GM19438 (cell line): Measurements from ENCODE around the gene GPER1.

ENCODE experiments used
- ATAC-seq: cut with Tn5 transposase; IDR thresholded peaks from one replicate; pipeline ENCODE4 v1.9.1; 2021; ENCODE audit warnings: low read depth; ENCODE audit not compliant: unreplicated experiment

Gene GPER1

GRCh38 chr7:1101563-1102431, 13.9 kb downstream of the GPER1 start:
- no peak for ATAC-seq

DNA sequence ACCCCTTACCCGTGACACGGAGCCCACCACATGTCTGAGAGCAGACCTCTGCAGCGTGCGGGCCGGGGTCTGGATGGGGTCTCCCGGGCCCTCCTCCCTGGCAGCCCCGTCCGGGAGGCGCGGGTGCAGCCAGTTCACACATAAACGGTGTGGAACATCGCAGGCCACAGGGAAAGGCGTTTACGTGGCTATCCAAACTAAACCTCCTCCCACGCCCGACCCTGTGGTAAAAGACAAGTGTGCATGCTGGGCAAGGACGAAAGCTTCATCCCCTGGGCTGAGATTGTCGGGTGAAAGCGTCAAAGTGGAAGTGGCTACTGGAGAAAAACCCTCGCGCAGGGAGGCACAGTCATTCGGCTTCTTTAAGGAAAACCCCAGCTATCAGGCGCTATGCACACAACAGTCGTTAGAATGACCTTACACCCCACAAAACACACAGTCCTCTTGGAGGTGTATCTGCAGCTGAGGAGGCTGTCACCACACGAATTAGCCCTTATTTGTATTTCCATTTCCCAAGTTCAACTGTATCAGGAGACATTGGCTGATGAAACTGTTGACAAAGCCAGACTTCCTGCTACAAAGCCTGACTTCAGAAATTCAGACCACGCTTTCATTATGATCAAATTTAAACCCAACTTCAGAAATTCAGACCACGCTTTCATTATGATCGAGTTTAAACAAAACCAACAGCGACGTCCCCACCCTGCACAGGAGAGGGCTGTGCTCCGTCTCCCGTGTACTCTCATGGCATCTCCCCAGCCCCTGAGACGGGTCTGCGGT, 15.3 kb downstream of the GPER1 start:
- peak; percentile 44 for ATAC-seq

DNA sequence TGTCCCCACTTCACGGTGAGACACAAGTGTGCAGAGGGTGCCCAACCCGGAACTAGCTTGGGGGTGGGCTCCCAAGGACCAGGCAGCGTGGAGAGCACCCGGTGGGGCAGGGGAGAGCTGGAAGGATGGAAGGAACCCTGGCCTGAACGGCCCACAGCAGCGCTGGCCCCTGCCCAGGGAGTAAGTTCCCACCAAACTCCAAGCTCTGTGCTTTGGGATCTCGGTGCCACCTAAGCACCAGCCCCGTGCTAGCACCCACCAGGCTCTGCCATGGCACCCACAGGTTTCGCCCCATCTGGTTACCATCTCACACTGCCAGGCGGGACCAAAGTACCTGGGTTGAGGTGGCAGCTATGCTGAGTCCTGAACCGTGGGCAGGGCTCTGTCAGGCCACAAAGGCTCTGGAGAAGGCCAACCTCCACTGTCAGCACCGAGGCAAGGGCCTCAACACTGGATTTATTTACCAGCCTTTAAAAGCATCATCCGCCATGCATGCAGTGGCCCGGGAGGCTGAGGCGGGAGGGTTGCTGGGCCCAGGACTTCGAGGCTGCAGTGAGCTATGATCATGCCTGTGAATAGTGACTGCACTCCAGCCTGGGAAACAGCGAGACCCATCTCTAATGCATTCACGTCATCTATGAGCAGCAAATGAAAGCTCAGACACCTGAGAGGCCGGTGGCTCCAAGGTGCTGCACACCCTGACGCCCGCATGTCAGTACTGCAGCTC, 16.0 kb downstream of the GPER1 start:
- peak; percentile 5 for ATAC-seq

GRCh38 chr7:1104516-1105179, 16.7 kb downstream of the GPER1 start:
- ATAC-seq = no peak

DNA sequence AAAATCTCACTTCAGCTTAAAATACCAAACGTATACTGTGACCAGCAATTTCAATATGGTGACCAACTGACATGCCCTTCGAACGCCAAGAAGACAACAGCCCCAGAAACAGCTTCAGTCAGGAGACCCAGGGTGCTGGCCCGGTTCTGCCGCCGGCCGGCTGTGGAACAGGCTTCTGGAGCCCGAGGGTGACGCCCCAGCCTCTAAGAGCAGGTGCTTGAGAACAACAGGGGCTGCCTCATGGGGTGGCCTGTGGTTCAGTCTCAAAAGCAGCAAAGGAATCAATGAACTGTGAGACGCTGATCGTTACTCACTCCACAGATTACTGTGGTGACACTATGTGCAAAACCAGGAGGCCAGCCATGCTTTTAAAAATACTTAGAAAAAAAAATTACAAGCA, 17.3 kb downstream of the GPER1 start:
- no peak for ATAC-seq

GRCh38 chr7:1106063-1106792, 18.3 kb downstream of the GPER1 start:
- no peak for ATAC-seq

GRCh38 chr7:1106793-1107421, 19.0 kb downstream of the GPER1 start:
- no peak for ATAC-seq

- ATAC-seq = no peak
Observed at GRCh38 chr7:1108264-1108920, 20.5 kb downstream of the GPER1 start.

GRCh38 chr7:1109581-1110310, 21.8 kb downstream of the GPER1 start:
- no peak for ATAC-seq

DNA sequence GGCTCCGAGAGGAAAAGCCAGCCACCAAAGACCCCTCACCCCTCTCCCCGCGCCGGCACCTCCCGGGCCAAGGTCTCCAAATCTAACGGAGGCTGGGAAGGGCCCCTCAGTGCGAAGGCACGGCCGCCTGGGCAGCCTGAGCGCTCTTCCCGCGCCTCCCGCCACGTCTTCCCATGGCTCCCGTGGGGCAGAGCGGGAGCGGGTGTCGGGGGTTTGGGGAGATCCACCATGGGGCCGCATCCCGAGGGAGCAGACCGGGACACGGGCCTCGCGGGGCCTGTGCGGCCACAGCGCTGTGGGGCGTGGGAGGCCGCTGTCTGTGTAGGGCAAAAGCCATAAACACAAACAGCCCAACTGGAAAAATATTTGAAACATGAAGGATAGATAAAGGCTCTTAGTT, 22.4 kb downstream of the GPER1 start:
- no peak for ATAC-seq

- no peak for ATAC-seq
Observed at GRCh38 chr7:1111156-1111555, 23.2 kb downstream of the GPER1 start.

GRCh38 chr7:1112109-1112508, 24.2 kb downstream of the GPER1 start:
- no peak for ATAC-seq

DNA sequence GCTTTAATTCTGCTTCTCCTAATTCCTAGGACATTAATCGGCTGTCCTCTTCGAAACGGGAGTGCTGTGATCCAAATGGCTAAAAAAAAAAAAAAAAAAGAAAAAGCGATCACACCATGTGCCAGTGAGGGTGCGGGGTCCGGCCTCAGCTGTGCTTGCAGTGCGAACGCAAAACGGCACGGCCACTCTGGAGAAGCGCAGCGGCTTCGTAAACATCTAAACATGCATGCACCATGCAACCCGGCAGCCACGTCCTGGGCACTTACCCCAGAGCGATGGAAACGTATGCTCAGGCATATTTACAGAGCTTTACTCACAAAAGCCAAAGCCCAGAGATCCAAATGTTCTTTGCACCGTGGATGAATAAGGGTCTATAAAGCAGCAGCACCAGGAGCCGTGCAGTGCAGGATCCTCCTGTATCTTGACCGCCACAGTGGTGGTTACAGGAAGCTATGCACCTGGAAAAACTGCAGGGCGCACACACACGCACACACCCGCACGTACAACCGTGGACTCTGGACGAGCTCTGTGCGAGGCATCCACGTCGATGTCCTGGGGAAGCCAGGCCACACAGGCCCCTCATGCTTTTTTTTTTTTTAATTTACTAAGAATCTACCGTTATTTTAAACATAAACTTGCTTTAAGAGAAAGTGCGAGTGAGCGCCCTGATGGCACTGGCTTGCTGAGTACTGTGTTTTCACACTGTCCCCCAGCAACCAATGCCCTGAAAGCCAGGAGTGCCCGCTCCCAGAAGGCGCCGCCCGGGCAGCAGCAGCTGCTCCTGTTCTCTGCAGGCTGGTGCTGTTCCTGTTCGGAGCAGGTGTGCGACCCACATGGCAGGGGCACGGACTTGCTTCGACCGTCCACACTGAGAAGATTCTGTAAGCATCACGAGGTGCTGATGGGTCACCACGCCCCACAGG, 25.0 kb downstream of the GPER1 start:
- no peak for ATAC-seq

DNA sequence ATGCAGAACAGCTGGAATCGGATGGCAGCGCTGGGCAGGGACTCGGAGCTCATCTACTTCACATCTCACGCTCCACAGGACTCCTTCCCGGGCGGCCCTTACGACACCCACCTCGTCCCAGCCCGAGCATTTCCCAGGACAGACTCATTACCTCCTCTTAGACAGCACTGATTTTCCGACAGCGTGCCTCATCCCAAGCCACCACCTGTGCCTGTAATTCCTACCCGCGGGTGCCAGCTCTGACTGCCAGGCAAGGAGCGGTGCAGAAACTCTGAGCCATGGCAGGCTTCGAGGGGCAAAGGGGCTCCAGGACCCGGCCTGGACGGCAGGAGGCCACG, 25.6 kb downstream of the GPER1 start:
- ATAC-seq = no peak

DNA sequence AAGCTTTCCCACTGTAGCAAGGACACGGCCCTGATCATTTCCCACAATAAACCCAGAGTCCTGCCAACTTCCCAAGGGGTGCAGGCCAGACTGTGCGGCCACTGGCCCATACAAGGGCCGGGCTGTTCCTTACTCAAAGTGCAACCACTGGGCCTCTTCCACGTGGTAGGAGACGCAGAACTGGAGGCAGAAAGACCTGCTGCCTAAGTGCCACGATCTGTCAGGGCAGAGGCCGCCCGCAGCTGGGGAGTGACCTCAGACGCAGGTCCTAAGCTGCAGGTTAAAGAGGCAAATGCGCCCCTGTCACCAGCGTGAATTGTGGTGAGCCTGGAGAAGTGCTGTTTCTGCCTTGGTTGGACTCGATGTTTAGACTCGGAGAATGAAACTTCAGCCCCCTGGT, 26.2 kb downstream of the GPER1 start:
- ATAC-seq = no peak

DNA sequence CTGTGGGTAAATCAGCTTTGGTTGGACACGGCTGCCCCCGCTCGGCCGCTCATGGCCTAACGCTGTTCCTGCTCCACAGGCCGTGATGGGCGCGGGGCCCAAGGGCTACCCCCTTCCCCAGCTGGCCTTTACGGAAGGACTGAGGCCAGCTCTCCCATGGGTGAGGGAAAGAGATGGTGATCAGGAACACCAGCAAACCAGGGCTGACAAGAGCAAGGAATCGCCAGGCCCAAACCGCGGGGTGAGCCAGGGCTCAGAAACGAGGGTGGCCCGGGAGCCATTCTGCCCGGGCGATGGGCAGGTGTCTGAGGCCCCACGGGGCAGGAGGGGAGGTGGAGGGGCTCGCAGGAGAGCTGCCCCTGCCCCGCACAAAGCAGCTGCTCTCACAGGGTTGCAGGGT, 26.6 kb downstream of the GPER1 start:
- no peak for ATAC-seq
